Esophagus mucosa (tissue), 1 donor: Measurements from ENCODE around the gene ALKBH2. TPM values are rescaled to one million over a fixed set of nuclear protein-coding genes. Genes with fewer than 3 reads are reported as not detected.
A peak's percentile ranks its signal among the peaks of the same experiment; 100 is the strongest.

Experiments used
- ATAC-seq: fragments of 200-7000 bp; cut with Tn5 transposase; one replicate; pipeline ENCODE4 v1.9.1; 2020
- total RNA-seq: library from RNA; stranded (reverse); gene quantifications from one replicate; pipeline ENCODE4 v1.2.4, GENCODE V29; 2023
- donor health status: DM: yes; HTN: yes; CAD: no.

The ALKBH2 gene
- 14.2 TPM for total RNA-seq

GRCh38 chr12:109093022-109093918 lies at the start of gene ALKBH2:
Gene ALKBH2, minus strand, starts transcription at chr12:109093472. Its CDS starts 686 bp downstream, at chr12:109092786.
- ATAC-seq: peak; percentile 85

GRCh38 chr12:109140560-109140959 lies 47.3 kb upstream of the ALKBH2 start:
- ATAC-seq: no peak

GRCh38 chr12:109139791-109140190 lies 46.5 kb upstream of the ALKBH2 start:
- no peak for ATAC-seq

DNA sequence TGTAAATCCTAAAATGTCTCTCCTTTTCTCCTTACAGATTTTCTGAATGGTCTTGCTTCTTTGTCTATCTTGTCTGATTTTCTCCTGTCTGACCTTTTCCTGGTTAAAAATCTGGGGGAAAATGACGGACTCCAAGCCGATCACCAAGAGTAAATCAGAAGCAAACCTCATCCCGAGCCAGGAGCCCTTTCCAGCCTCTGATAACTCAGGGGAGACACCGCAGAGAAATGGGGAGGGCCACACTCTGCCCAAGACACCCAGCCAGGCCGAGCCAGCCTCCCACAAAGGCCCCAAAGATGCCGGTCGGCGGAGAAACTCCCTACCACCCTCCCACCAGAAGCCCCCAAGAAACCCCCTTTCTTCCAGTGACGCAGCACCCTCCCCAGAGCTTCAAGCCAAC lies 46.1 kb upstream of the ALKBH2 start:
- ATAC-seq: no peak

DNA sequence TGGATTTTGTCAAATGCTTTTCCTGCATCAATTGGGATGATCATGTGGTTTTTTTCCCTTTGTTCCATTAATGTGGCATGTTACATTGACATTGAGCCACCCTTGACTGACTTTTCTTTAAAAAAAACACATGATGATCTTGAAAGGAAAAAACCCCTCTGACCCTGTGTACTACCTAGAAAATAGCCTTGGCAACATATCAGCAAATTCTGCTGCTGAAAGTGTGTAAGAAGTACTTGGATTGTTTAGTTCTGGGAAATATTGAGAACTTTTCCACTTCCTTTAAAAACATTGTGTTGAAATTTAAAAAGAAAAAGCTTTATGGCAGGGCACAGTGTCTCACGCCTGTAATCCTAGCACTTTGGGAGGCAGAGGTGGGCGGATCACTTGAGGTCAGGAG lies 43.8 kb upstream of the ALKBH2 start:
- ATAC-seq: no peak

GRCh38 chr12:109134186-109134917 lies 41.1 kb upstream of the ALKBH2 start:
- ATAC-seq: peak; percentile 37

- ATAC-seq: no peak
Measured at GRCh38 chr12:109131154-109132050, 38.1 kb upstream of the ALKBH2 start.

GRCh38 chr12:109130297-109131153 lies 37.3 kb upstream of the ALKBH2 start:
- no peak for ATAC-seq

DNA sequence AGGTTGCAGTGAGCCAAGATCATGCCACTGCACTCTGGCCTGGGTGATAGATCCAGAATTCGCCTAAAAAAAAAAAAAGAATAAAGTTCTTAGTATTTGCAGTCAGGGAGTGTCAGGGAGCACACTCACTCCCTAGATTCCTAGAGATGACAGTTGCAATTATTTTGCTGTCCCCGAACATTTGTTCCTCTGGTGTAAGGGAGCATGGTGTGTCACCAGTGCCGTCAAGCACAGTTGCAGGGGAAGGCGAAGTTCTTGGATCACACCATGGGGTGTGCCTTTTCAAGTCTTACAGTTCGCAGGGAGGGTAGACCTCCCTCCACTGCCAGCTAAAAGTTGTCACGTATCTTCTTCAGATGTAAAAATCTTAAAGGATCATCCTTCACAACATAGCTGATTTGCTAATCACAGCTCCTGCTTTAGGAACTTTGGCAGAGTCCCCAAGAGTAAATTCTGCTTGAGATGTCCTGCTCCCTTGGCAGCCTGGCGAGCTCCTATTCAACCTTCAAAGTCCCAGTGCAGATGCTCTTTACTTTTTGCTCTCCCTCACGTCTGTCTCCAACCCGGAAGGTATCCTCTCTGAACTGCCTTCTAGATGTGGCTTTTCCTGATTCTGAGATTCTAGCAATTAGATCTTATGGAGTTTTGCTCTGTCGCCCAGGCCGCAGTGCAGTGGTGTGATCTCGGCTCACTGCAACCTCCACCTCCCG lies 34.4 kb upstream of the ALKBH2 start:
- ATAC-seq: no peak

- ATAC-seq: no peak
Measured at GRCh38 chr12:109126784-109127183, 33.5 kb upstream of the ALKBH2 start.

DNA sequence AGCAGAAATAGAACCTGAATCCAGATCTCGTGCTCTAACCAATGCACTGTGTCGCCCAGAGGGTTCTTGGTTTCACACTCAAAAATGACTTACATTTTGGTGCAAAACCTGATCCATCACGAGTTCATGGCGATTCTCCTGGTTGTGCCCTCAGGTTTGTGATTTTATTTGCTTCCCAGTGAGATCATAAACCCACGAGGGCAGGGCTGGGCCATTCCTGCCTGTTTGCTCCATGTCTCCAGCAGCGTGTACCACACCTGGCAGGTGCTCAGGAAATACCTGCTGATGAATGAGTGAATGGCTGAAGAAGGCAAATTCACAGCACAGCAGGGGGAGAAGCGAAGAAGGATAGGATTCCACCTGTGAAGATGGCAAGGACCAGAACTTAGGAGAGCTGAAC lies 32.5 kb upstream of the ALKBH2 start:
- no peak for ATAC-seq

- ATAC-seq: no peak
Measured at GRCh38 chr12:109124878-109125648, 31.8 kb upstream of the ALKBH2 start.

DNA sequence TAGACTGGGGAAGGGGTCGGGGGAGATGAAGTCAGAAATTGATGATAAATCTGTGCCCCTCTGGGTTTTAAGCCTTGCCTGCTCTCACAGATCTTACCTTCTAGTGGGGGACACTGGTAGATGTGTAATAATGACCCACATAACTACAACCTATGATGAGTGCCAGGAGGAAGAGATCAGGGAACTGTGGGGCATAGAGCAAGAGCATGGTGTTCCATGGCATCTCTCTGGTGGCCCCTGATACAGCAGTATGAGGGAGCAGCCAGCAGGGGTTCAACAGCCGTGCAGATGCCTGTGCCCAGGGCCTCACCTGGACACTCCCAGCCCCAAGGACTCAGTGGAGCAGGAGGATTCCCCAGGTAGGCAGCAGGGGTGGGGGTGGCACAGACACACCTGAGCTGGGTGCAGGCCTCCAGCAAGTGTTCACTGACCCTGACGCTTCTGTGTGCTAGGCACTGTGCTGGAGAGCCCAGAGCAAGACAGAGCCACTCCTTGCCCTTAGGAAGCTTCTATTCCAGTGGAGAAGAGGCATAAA lies 28.1 kb upstream of the ALKBH2 start:
- no peak for ATAC-seq

DNA sequence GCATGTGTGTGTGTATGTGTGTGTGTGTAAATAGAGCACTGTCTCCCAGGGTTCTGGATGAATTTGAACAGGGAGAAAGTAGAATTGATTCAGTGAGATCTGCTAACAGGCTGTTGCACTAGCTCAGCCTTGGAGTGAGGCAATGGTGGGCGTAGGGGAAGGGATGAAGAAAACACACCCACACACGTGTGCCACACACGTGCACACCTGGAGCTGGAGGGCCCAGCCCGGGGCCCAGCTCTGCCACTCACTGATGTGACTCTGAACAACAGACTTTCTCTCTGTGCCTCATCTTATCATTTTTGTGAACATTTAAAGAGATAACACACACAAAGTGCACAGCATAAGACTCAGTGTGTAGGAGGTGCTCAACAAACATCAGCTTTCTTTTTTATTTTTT lies 27.3 kb upstream of the ALKBH2 start:
- no peak for ATAC-seq

- ATAC-seq: no peak
Measured at GRCh38 chr12:109120095-109120494, 26.8 kb upstream of the ALKBH2 start.

DNA sequence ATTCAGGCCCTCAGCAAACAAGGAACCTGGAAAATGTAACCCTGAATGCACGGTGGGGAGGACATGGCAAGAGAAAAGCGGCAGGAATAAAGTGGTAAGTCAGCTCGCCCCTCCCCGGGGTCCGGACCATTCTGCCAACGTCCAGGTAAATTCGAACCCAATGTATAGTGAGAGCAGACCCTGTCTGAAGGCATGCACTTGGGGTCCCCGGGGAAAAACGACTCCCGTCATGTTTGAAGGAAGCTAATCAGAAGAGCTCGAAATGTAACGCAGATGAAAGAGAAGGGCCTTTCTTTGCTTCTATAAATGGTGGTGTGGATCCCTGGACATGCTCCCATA lies 23.3 kb upstream of the ALKBH2 start:
- ATAC-seq: no peak

DNA sequence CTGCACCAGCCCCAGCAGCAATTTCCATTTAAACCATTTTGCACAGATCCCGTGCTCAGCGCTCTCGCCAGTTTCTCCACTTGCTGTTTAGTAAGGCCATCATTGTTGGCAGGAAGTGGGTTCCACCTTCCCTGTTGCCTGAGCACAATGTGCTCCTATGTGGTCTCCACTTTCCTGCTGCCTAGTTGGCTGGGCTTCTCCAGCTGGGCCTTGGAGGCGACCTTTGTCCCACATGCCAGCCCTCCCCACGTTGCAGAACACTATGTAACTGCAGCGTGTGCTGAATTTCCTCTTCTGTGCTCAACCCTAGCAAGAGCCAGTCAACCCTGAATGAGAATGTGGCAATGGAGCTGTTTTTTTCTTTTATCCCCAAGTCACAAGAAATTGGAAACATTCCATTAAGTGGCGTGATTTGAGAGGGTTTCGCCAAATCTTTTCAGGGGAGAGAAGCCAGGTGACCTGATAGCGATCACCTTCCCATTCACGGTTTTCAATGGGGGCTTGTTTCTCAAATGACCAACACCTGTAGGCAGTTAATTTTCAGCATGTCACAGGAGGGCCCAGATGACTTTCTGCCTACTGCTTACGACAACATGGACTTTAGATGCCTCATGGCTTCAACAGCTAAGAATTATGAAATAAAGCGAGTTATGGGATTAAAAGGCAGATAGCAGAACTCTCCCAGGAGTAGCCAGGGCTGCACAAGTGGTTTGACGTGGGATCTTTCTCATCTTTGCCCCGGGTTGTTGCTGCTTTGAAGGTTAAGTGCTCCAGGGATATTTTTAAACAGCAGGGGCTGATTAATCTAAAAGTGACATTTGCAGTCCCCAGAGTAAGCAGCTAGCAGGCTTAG lies 22.7 kb upstream of the ALKBH2 start, which contains the start of gene ACACB:
ACACB (plus strand) TSS at position 830 of the 853 bp plus-strand sequence. CDS start 22,819 bp downstream, outside the sequence.
- ATAC-seq: peak; percentile 15

DNA sequence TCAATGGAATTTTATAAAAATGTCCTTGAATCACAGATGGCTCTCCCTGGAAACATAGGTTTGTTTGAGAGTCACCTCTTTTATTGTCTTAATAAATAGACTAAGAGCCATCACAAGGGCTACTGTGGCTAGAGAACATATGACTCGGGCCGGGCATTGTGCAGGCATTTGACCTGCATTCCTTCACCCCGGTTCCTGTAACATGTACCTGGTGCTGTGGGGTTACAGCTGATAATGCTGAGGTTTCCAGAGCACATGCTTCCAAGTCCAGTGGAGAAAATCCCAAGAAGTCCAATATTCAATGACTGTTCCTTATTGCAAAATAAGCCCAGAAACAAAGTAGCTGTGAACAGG lies 22.1 kb upstream of the ALKBH2 start:
- no peak for ATAC-seq

- no peak for ATAC-seq
Measured at GRCh38 chr12:109114644-109115043, 21.4 kb upstream of the ALKBH2 start.
